Neural cell (in vitro differentiated cells): ENCODE data around the gene ACP1. TPM values are rescaled to one million over a fixed set of nuclear protein-coding genes. Genes with fewer than 3 reads are reported as not detected.

Experiments
- H2AFZ ChIP-seq: fragments of 200-600, 300-800 bp; sonication (generic), shearing (Covaris generic); 2 replicates; pipeline ENCODE4 v1.6.0; 2014; ENCODE audit warnings: low read depth, mild to moderate bottlenecking, antibody characterized with exemption, low read length, moderate library complexity
- H3F3A ChIP-seq: fragments of 200-600 bp; shearing (Covaris generic); 2 replicates; pipeline ENCODE4 v1.6.1; 2016; ENCODE audit warnings: mild to moderate bottlenecking, moderate library complexity, mixed read lengths, antibody characterized with exemption, low read length; ENCODE audit not compliant: insufficient read depth, poor library complexity, severe bottlenecking
- H3K27ac ChIP-seq: fragments of 200-600, 300-800 bp; sonication (generic), shearing (Covaris generic); 2 replicates; pipeline ENCODE4 v1.5.1; 2014; ENCODE audit warnings: mild to moderate bottlenecking, low read length, moderate library complexity
- H3K27me3 ChIP-seq: fragments of 300-800, 200-600 bp; sonication (generic), shearing (Covaris generic); 2 replicates; pipeline ENCODE4 v1.6.0; 2014; ENCODE audit warnings: mild to moderate bottlenecking, low read depth, low read length, moderate library complexity; ENCODE audit not compliant: insufficient read depth
- H3K36me3 ChIP-seq: fragments of 300-800, 200-600 bp; sonication (generic), shearing (Covaris generic); 2 replicates; pipeline ENCODE4 v1.5.1; 2014; ENCODE audit warnings: mild to moderate bottlenecking, antibody characterized with exemption, low read length, moderate library complexity; ENCODE audit not compliant: insufficient read depth
- H3K4me2 ChIP-seq: fragments of 300-800, 200-600 bp; sonication (generic), shearing (Covaris generic); 2 replicates; pipeline ENCODE4 v1.6.0; 2014; ENCODE audit warnings: mild to moderate bottlenecking, low read length
- H3K4me3 ChIP-seq: fragments of 300-800, 200-600 bp; sonication (generic), shearing (Covaris generic); 2 replicates; pipeline ENCODE4 v1.5.1; 2014; ENCODE audit warnings: mild to moderate bottlenecking, low read length, moderate library complexity
- H3K79me2 ChIP-seq: fragments of 200-600 bp; shearing (Covaris generic); replicated peaks from 2 replicates; pipeline ENCODE4 v1.6.0; 2014; ENCODE audit warnings: mild to moderate bottlenecking, low read length, moderate library complexity; ENCODE audit not compliant: insufficient read depth
- H3K9ac ChIP-seq: fragments of 300-800, 200-600 bp; sonication (generic), shearing (Covaris generic); 2 replicates; pipeline ENCODE4 v1.6.1; 2016; ENCODE audit warnings: mild to moderate bottlenecking, low read length, mixed read lengths
- H3K9me2 ChIP-seq: fragments of 200-600 bp; shearing (Covaris generic); 2 replicates; pipeline ENCODE4 v1.6.1; 2016; ENCODE audit warnings: mild to moderate bottlenecking, low read length, mixed read lengths; ENCODE audit not compliant: insufficient read depth
- H3K9me3 ChIP-seq: fragments of 200-600, 300-800 bp; sonication (generic), shearing (Covaris generic); 2 replicates; pipeline ENCODE4 v1.6.1; 2016; ENCODE audit warnings: mild to moderate bottlenecking, mixed run types, low read length, moderate library complexity, mixed read lengths
- H4K20me1 ChIP-seq: fragments of 200-600 bp; shearing (Covaris generic); 2 replicates; pipeline ENCODE4 v1.6.1; 2016; ENCODE audit warnings: mild to moderate bottlenecking, mixed run types; ENCODE audit not compliant: insufficient read depth
- CTCF ChIP-seq: fragments of 450-650 bp; IDR thresholded peaks from 2 replicates; pipeline ENCODE4 v1.5.1; 2014; ENCODE audit warnings: antibody characterized with exemption, mild to moderate bottlenecking, moderate library complexity; ENCODE audit not compliant: poor library complexity, severe bottlenecking
- EP300 ChIP-seq: fragments of 450-650 bp; conservative IDR thresholded peaks from 2 replicates; pipeline ENCODE4 v1.6.1; 2014; ENCODE audit warnings: antibody characterized with exemption, mild to moderate bottlenecking, moderate library complexity; ENCODE audit not compliant: poor library complexity, severe bottlenecking
- EZH2 ChIP-seq: fragments of 200-600, 300-800 bp; shearing (Covaris generic), sonication (generic); IDR thresholded peaks from 2 replicates; pipeline ENCODE4 v1.6.1; 2014; ENCODE audit warnings: antibody characterized with exemption, low read length, borderline replicate concordance, mild to moderate bottlenecking; ENCODE audit not compliant: insufficient read depth, poor library complexity, severe bottlenecking
- MXI1 ChIP-seq: fragments of 450-650 bp; conservative IDR thresholded peaks from 2 replicates; pipeline ENCODE4 v1.6.1; 2014; ENCODE audit warnings: antibody characterized with exemption, mild to moderate bottlenecking; ENCODE audit not compliant: poor library complexity, severe bottlenecking
- POLR2AphosphoS5 ChIP-seq: IDR thresholded peaks from 2 replicates; pipeline ENCODE4 v1.6.1; 2012
- RAD21 ChIP-seq: fragments of 450-650 bp; conservative IDR thresholded peaks from 2 replicates; pipeline ENCODE4 v1.6.1; 2014; ENCODE audit warnings: antibody characterized with exemption, mild to moderate bottlenecking, moderate library complexity
- REST ChIP-seq: IDR thresholded peaks from 2 replicates; pipeline ENCODE4 v1.6.1; 2012; ENCODE audit warnings: borderline replicate concordance
- SMC3 ChIP-seq: fragments of 450-650 bp; conservative IDR thresholded peaks from 2 replicates; pipeline ENCODE4 v1.6.1; 2014; ENCODE audit warnings: antibody characterized with exemption, mild to moderate bottlenecking, moderate library complexity; ENCODE audit not compliant: poor library complexity
- TAF1 ChIP-seq: IDR thresholded peaks from 2 replicates; pipeline ENCODE4 v1.6.1; 2012; ENCODE audit warnings: low read depth
- polyA plus RNA-seq: library from polyadenylated mRNA; depleted of rRNA; stranded (reverse); fragments of >200 nt; gene quantifications from 2 replicates; pipeline ENCODE4 v1.2.3, GENCODE V29; 2014

ACP1 gene
- polyA plus RNA-seq, 1 donor from 2014 or later, result 263 TPM

- peaks cover 13% of the 10 kb centered on the region for H3K27me3 ChIP-seq
- no peak overlapping the region for H3K4me3 ChIP-seq
- no peaks in the 10 kb centered on the region for H3K79me2 ChIP-seq
- no peaks in the 10 kb centered on the region for H3K9me3 ChIP-seq
- H4K20me1 ChIP-seq, result no peaks in the 10 kb centered on the region
- no peak overlapping the region for H3K9ac ChIP-seq
- H3F3A ChIP-seq, result no peaks in the 10 kb centered on the region
- H3K4me2 ChIP-seq, result no peak overlapping the region
- no peaks in the 10 kb centered on the region for H3K36me3 ChIP-seq
- no peak overlapping the region for H2AFZ ChIP-seq
- no peaks in the 10 kb centered on the region for H3K9me2 ChIP-seq
- TF ChIP-seq POLR2AphosphoS5, result no peak
- TF ChIP-seq RAD21, result no peak
- TF ChIP-seq EP300, result no peak
- no peak for TF ChIP-seq EZH2
- TF ChIP-seq REST, result no peak
- TF ChIP-seq SMC3, result no peak
- TF ChIP-seq MXI1, result no peak
- no peak for TF ChIP-seq TAF1
- no peak for TF ChIP-seq CTCF
- H3K27ac ChIP-seq, result no peak overlapping the region
These were observed 15.9 kb downstream of the ACP1 start for GRCh38 chr2:280650-281110.

- no peaks in the 10 kb centered on the region for H4K20me1 ChIP-seq
- H3K27me3 ChIP-seq, result peaks cover 20% of the 10 kb centered on the region
- H3K9me3 ChIP-seq, result no peaks in the 10 kb centered on the region
- H3K27ac ChIP-seq, result no peak overlapping the region
- no peak overlapping the region for H3K4me3 ChIP-seq
- no peak overlapping the region for H2AFZ ChIP-seq
- H3K36me3 ChIP-seq, result no peaks in the 10 kb centered on the region
- H3K9me2 ChIP-seq, result no peaks in the 10 kb centered on the region
- H3K4me2 ChIP-seq, result no peak overlapping the region
- H3K79me2 ChIP-seq, result no peaks in the 10 kb centered on the region
- no peak overlapping the region for H3K9ac ChIP-seq
- no peak for TF ChIP-seq SMC3
- no peak for TF ChIP-seq REST
- no peaks in the 10 kb centered on the region for H3F3A ChIP-seq
These were observed 16.6 kb downstream of the ACP1 start for GRCh38 chr2:281381-281780.
